Loucy (cell line): ENCODE data around the gene CYBA.
A peak's percentile ranks its signal among the peaks of the same experiment; 100 is the strongest.

ENCODE experiments used
- H2AFZ ChIP-seq: fragments of 200-600 bp; sonication (generic); 2 replicates; pipeline ENCODE4 v1.6.0; 2016; ENCODE audit warnings: antibody characterized with exemption, mild to moderate bottlenecking, low read length, moderate library complexity
- H3F3A ChIP-seq: fragments of 200-600 bp; 2 replicates; pipeline ENCODE4 v1.6.0; 2016; ENCODE audit warnings: antibody characterized with exemption, low read depth, mild to moderate bottlenecking
- H3K27me3 ChIP-seq: fragments of 200-600 bp; sonication (generic); 2 replicates; pipeline ENCODE4 v1.6.1; 2014; ENCODE audit warnings: low read length, mild to moderate bottlenecking; ENCODE audit not compliant: insufficient read depth, poor library complexity, severe bottlenecking
- H3K36me3 ChIP-seq: fragments of 200-600 bp; sonication (generic); 2 replicates; pipeline ENCODE4 v1.6.1; 2016; ENCODE audit warnings: low read length; ENCODE audit not compliant: insufficient read depth
- H3K4me1 ChIP-seq: fragments of 200-600 bp; sonication (generic); 2 replicates; pipeline ENCODE4 v1.5.1; 2014; ENCODE audit warnings: low read length, mild to moderate bottlenecking; ENCODE audit not compliant: insufficient read depth, poor library complexity, severe bottlenecking
- H3K4me2 ChIP-seq: fragments of 200-600 bp; sonication (generic); 2 replicates; pipeline ENCODE4 v1.6.0; 2014; ENCODE audit warnings: antibody characterized with exemption, low read length, low read depth, mild to moderate bottlenecking; ENCODE audit not compliant: poor library complexity, severe bottlenecking
- H3K4me3 ChIP-seq: fragments of 200-600 bp; sonication (generic); 2 replicates; pipeline ENCODE4 v1.5.1; 2014; ENCODE audit warnings: low read length, mild to moderate bottlenecking, mixed read lengths; ENCODE audit not compliant: poor library complexity, severe bottlenecking
- H3K79me2 ChIP-seq: fragments of 200-600 bp; sonication (generic); 2 replicates; pipeline ENCODE4 v1.6.1; 2014; ENCODE audit warnings: low read length; ENCODE audit not compliant: insufficient read depth
- H3K9ac ChIP-seq: fragments of 200-600 bp; sonication (generic); 2 replicates; pipeline ENCODE4 v1.6.0; 2014; ENCODE audit warnings: mild to moderate bottlenecking, low read depth, low read length, moderate library complexity; ENCODE audit not compliant: poor library complexity, severe bottlenecking
- H3K9me2 ChIP-seq: fragments of 200-600 bp; sonication (generic); replicated peaks from 2 replicates; pipeline ENCODE4 v1.6.1; 2016; ENCODE audit warnings: low read depth, low read length, mixed read lengths
- H3K9me3 ChIP-seq: fragments of 200-600 bp; sonication (generic); 2 replicates; pipeline ENCODE4 v1.6.1; 2014; ENCODE audit warnings: mild to moderate bottlenecking, antibody characterized with exemption, low read length, low read depth; ENCODE audit not compliant: insufficient read depth
- H4K20me1 ChIP-seq: fragments of 200-600 bp; sonication (generic); 2 replicates; pipeline ENCODE4 v1.6.0; 2014; ENCODE audit warnings: antibody characterized with exemption, low read length, mild to moderate bottlenecking; ENCODE audit not compliant: insufficient read depth, poor library complexity, severe bottlenecking
- CTCF ChIP-seq: fragments of 200-600 bp; sonication (generic); conservative IDR thresholded peaks from 2 replicates; pipeline ENCODE4 v1.5.1; 2014; ENCODE audit warnings: mild to moderate bottlenecking, antibody characterized with exemption, low read length
- EZH2phosphoT487 ChIP-seq: fragments of 200-600 bp; IDR thresholded peaks from 2 replicates; pipeline ENCODE4 v1.6.1; 2018; ENCODE audit warnings: antibody characterized with exemption, mild to moderate bottlenecking, moderate library complexity, borderline replicate concordance

Gene CYBA

GRCh38 chr16:88665570-88665969 lies 14.7 kb upstream of the CYBA start:
- H3K9ac ChIP-seq = no peak overlapping the region
- no peaks in the 10 kb centered on the region for H3F3A ChIP-seq
- H3K4me2 ChIP-seq = no peak overlapping the region
- H3K36me3 ChIP-seq = no peaks in the 10 kb centered on the region
- no peaks in the 10 kb centered on the region for H4K20me1 ChIP-seq
- H3K9me3 ChIP-seq = no peaks in the 10 kb centered on the region
- no peaks in the 10 kb centered on the region for H3K9me2 ChIP-seq
- no peak overlapping the region for H3K4me3 ChIP-seq
- TF ChIP-seq EZH2phosphoT487 (no peak), CTCF (no peak)
- H2AFZ ChIP-seq = no peak overlapping the region
- H3K79me2 ChIP-seq = peaks cover 20% of the 10 kb centered on the region; the same call in 1 of the 2 replicates
- no peaks in the 10 kb centered on the region for H3K27me3 ChIP-seq
- no peaks in the 10 kb centered on the region for H3K4me1 ChIP-seq

DNA sequence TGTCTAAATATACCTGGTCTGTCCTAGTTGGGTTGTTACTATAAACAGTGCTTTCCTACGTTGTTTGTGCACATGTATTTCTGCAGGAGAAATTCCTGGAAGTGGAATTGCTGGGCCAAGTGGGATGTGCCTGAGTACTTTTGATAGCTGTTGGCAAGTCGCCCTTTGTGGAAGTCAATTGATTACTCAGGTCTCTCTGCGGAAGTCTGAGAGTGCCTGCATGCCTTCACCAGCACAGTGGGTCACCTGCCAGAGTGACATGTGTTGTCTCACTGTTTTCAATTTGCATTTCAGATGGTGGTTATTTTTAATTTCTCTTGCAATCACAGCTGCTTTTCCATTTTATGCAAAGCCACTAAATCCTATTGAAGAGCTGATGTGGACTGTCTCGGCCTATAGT lies 14.3 kb upstream of the CYBA start:
- TF ChIP-seq EZH2phosphoT487 (no peak), CTCF (no peak)

DNA sequence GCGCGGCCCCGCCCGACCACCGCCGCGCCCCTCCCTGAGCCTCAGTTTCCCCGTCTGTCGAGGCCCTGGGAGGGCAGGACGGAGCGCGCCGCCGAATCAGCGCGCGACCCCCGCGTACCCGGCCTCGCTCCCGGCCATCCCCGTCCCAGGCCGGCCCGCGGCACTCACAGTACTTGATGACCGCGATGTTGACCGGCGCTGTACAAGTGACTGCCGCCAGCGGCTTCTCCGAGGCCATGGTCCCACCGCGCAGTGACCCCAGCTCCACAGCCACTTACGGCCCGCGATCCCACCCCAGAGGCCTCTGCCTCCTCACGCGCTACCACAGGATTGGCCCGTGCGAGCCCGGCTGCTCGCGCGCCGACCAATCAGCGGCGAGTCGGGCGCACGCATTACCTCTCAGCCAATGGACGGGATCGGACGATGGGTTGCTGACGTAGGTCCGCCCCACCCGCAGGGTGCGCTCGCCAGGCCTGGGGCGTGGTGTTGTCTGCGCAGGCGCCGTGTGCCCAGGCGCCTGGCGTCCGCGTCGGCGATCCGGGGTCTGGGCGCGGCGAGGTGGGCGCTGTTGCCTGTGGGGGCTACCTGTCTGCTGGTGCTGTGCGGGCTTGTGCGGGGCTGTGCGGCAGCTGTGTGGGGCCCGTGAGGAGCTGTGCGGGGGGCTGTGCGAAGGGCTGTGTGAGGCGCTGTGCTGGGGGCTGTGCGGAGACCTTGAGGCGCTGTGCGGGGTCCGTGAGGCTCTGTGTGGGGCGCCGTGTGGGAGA lies 12.2 kb upstream of the CYBA start, which contains the start of gene MVD:
Gene MVD (minus strand): TSS at position 249 of the 764 bp plus-strand sequence. CDS start 11 bp downstream, at position 238.
- Histone ChIP-seq H3K79me2 (peaks cover 34% of the 10 kb centered on the region; the same call in 1 of the 2 replicates), H3K4me2 (peak within 1 kb of the TSS; percentile 75)

More for the DNA sequence above, 14.3 kb upstream of the CYBA start:
- no peak overlapping the region for H3K4me2 ChIP-seq
- no peak overlapping the region for H2AFZ ChIP-seq
- no peak overlapping the region for H3K9ac ChIP-seq
- no peaks in the 10 kb centered on the region for H3K9me2 ChIP-seq
- no peaks in the 10 kb centered on the region for H3K9me3 ChIP-seq
- H4K20me1 ChIP-seq = no peaks in the 10 kb centered on the region
- H3F3A ChIP-seq = no peaks in the 10 kb centered on the region
- no peaks in the 10 kb centered on the region for H3K4me1 ChIP-seq
- H3K36me3 ChIP-seq = no peaks in the 10 kb centered on the region
- peaks cover 22% of the 10 kb centered on the region; the same call in 1 of the 2 replicates for H3K79me2 ChIP-seq
- no peak overlapping the region for H3K4me3 ChIP-seq
- no peaks in the 10 kb centered on the region for H3K27me3 ChIP-seq

More for the DNA sequence above, 12.2 kb upstream of the CYBA start, which contains the start of gene MVD:
- Histone ChIP-seq H3K9me3 (no peaks in the 10 kb centered on the region), H2AFZ (peak within 1 kb of the TSS; percentile 84), H3K4me3 (peak within 1 kb of the TSS; percentile 84), H3K4me1 (no peaks in the 10 kb centered on the region), H3K36me3 (no peaks in the 10 kb centered on the region), H4K20me1 (no peaks in the 10 kb centered on the region), H3K9ac (peak within 1 kb of the TSS; percentile 90), H3K9me2 (no peaks in the 10 kb centered on the region), H3F3A (no peaks in the 10 kb centered on the region), H3K27me3 (no peaks in the 10 kb centered on the region)
- TF ChIP-seq CTCF = no peak
- no peak for TF ChIP-seq EZH2phosphoT487
